Heart left ventricle (tissue), 16 donors: Measurements from ENCODE around the gene GCC1. TPM values are rescaled to one million over a fixed set of nuclear protein-coding genes. Genes with fewer than 3 reads are reported as not detected.

Experiments
- ATAC-seq, 4 donors: fragments of 200-7000 bp; cut with Tn5 transposase; one replicate each; pipeline ENCODE4 v1.9.1; 2020 to 2022; ENCODE audit warnings: moderate library complexity in 4 of 4, mild to moderate bottlenecking in 3 of 4, moderate number of reproducible peaks in 1 of 4
- DNase-seq, 5 donors: peaks; one replicate each; pipeline ENCODE4 v3.0.0-alpha.2; 2020
- H3K27ac ChIP-seq, 12 donors: fragments of 200-600 bp; sonication (generic) in 4 of 12; one replicate each; pipeline versions ENCODE4 v1.5.0 to v1.8.0; 2016 to 2022; ENCODE audit warnings: mild to moderate bottlenecking in 2 of 12
- H3K27me3 ChIP-seq, 9 donors: fragments of 200-600 bp; sonication (generic) in 2 of 9; one replicate each; pipeline versions ENCODE4 v1.5.1 to v1.8.0; 2016 to 2022; ENCODE audit warnings: mild to moderate bottlenecking in 3 of 9
- H3K36me3 ChIP-seq, 9 donors: fragments of 200-600 bp; sonication (generic) in 2 of 9; one replicate each; pipeline versions ENCODE4 v1.5.0 to v1.8.0; 2018 to 2022; ENCODE audit warnings: mild to moderate bottlenecking in 2 of 9
- H3K4me1 ChIP-seq, 12 donors: fragments of 200-600 bp; sonication (generic) in 4 of 12; one replicate each; pipeline versions ENCODE4 v1.5.0 to v1.8.0; 2016 to 2022; ENCODE audit warnings: mild to moderate bottlenecking in 3 of 12
- H3K4me3 ChIP-seq, 12 donors: fragments of 200-600 bp; sonication (generic) in 4 of 12; one replicate each; pipeline versions ENCODE4 v1.5.0 to v1.8.0; 2017 to 2022; ENCODE audit warnings: mild to moderate bottlenecking in 9 of 12, moderate library complexity in 4 of 12
- H3K9me3 ChIP-seq, 12 donors: fragments of 200-600 bp; sonication (generic) in 4 of 12; one replicate each; pipeline versions ENCODE4 v1.5.0 to v1.8.0; 2016 to 2022; ENCODE audit warnings: mild to moderate bottlenecking in 1 of 12
- POLR2A ChIP-seq, 2 donors: fragments of 450-650 bp; IDR thresholded peaks; one replicate each; pipeline ENCODE4 v1.6.1; 2017; ENCODE audit warnings: antibody characterized with exemption in 2 of 2, mild to moderate bottlenecking in 2 of 2, moderate library complexity in 2 of 2
- WGBS, 4 donors: extraction: QIAGEN DNeasy Blood & Tissue Kit in 2 of 4; methylation state at CpG; one replicate each; pipeline versions ENCODE4 v1.1.5 to v1.1.7; 2013 to 2018; 5-methylcytosine and 5-hydroxymethylcytosine counted together
- intact Hi-C, 10 donors: fragments of 100-400 bp; cut with DNase I; formaldehyde crosslinking; loops; one replicate each; pipeline versions ENCODE4 v1.11.1 to v1.14.2; 2022
- polyA plus RNA-seq, 2 donors: library from polyadenylated mRNA; stranded (reverse); fragments of 200-250 nt; gene quantifications; one replicate each; pipeline ENCODE4 v1.2.3, GENCODE V29; 2013
- total RNA-seq, 9 donors: library from RNA; depleted of rRNA in 2 of 9; stranded (reverse); fragments of >200 nt in 2 of 9; fragmentation: NEBNext Ultra II Directional in 3 of 9; extraction: Animal tissue kit (Norgen Biotek cat#: 25700) in 3 of 9; gene quantifications; one replicate each; pipeline versions ENCODE4 v1.1.0 to v1.2.4, GENCODE V29; 2016 to 2023
- TF ChIP-seq, protein P1 (sequence below), 12 donors: fragments of 200-600 bp; sonication (generic) in 4 of 12; IDR thresholded peaks; one replicate each; pipeline versions ENCODE4 v1.5.0 to v1.8.0; 2018 to 2022; ENCODE audit warnings: antibody characterized with exemption in 12 of 12, mild to moderate bottlenecking in 5 of 12
- donor health status: ischemic (EF 13 %, LVEDD 7.1; RV severe dilation, severe dysfunction).
- donor health status: healthy with polysubstance abuse.
- donor health status: DM: no; HTN: yes; CAD: no.
- donor health status: DM: no; HTN: no; CAD: no.
- donor health status: ischemic (EF 25% LVEDD 6.9; RV normal size, moderate dysfunction).
- donor health status: ischemic (EF 25% LVEDD 5.7; RV mildly dilated, moderate dysfunction).
- donor health status: healthy.
- donor health status: DM: yes; HTN: yes; CAD: no.
- donor health status: ischemic (EF 35%, LVEDD 5.7; RV mildly dilated, moderate dysfunction).
- donor health status: nonischemic (EF 11% LVEDD 7.7; RV severe dilation, severe dysfunction).
- donor health status: DM: yes; HTN: yes; CAD: no.
- donor health status: PGD.
- donor health status: ischemic (EF 29% LVEDD 5.4; RV normal size, mild dysfunction).
- donor health status: nonischemic (EF 23%, LVEDD 6.1; RV moderate dilation, normal function).

The GCC1 gene
- total and polyA plus RNA-seq, 11 donors: 2.2 to 12.8 (median 8.0) TPM

GRCh38 chr7:127618775-127619174 is 33.4 kb upstream of the GCC1 start:
- no peaks in the 10 kb centered on the region for H3K36me3 ChIP-seq
- peaks cover 0 to 3% (median 0%) of the 10 kb centered on the region in 12 donors for H3K4me1 ChIP-seq
- no peaks in the 10 kb centered on the region for H3K9me3 ChIP-seq
- H3K27ac ChIP-seq: no peak overlapping the region
- no peak for TF ChIP-seq POLR2A (IDR thresholded peaks at IDR 0.05)
- TF ChIP-seq, protein P1, sequence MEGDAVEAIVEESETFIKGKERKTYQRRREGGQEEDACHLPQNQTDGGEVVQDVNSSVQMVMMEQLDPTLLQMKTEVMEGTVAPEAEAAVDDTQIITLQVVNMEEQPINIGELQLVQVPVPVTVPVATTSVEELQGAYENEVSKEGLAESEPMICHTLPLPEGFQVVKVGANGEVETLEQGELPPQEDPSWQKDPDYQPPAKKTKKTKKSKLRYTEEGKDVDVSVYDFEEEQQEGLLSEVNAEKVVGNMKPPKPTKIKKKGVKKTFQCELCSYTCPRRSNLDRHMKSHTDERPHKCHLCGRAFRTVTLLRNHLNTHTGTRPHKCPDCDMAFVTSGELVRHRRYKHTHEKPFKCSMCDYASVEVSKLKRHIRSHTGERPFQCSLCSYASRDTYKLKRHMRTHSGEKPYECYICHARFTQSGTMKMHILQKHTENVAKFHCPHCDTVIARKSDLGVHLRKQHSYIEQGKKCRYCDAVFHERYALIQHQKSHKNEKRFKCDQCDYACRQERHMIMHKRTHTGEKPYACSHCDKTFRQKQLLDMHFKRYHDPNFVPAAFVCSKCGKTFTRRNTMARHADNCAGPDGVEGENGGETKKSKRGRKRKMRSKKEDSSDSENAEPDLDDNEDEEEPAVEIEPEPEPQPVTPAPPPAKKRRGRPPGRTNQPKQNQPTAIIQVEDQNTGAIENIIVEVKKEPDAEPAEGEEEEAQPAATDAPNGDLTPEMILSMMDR (IDR thresholded peaks at IDR 0.05): no peak
- DNase-seq (no peak), ATAC-seq (no peak)
- intact Hi-C loops: no loop called here
- no peak overlapping the region for H3K4me3 ChIP-seq
- H3K27me3 ChIP-seq: peaks cover 0 to 76% (median 32%) of the 10 kb centered on the region in 9 donors
- WGBS, 4 donors: 46 to 78% (median 59%) methylated on average over 1 of the region's 1 CpG

DNA sequence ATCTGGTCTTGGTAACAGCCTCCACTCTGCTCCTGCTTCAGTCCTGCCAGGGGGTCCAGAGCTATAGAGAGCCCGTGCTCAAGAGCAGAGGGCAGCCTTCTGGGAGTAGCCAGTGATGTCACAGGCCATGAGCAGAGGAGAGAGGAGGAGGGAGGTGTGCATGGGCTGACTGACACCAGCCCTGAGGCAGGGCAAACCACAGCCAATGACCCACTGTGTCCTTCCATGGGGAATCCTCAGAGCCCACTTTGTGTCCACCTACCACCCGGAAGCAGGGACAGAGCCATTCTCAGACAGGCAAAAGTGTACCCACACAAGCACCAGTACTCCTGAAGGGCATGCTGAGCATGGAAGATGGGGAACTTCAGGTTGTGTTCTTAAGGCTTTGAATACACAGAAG is 32.6 kb upstream of the GCC1 start, which contains the start of gene PAX4:
Gene PAX4 (minus strand): TSS at position 101 of the 400 bp plus-strand sequence. CDS start 2,214 bp downstream, outside the sequence.
- peaks cover 0 to 3% (median 0%) of the 10 kb centered on the region in 12 donors for H3K4me1 ChIP-seq
- ATAC-seq (no peak), DNase-seq (no peak)
- H3K27me3 ChIP-seq: peaks cover 0 to 75% (median 32%) of the 10 kb centered on the region in 9 donors
- H3K4me3 ChIP-seq: no peak within 1 kb of the TSS
- H3K27ac ChIP-seq: no peak within 1 kb of the TSS
- TF ChIP-seq, protein P1 (IDR thresholded peaks at IDR 0.05): no peak
- no peak for TF ChIP-seq POLR2A (IDR thresholded peaks at IDR 0.05)
- no peaks in the 10 kb centered on the region for H3K9me3 ChIP-seq
- WGBS, 4 donors: 50 to 100% (median 52%) methylated on average over 1 to 2 of the region's 2 CpGs
- no peaks in the 10 kb centered on the region for H3K36me3 ChIP-seq
- intact Hi-C loops: no loop called here

DNA sequence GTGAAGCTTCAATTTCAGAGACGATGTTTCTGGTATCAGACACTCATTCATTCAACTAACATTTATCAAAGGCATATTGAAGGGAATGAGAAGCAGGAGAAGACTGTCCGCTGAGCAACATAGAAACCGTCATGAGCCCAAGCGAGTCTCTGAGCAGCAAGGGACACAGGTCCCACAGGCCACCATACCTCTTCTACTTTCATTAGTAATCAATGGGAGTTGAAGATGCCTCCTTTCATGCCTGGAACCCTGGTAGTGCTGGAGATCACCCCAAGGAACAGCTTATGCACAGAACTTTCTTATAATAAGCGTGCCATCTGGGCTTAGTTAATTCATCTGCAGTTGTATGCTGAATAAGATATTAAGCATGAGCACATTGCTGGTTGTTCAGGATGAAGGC is 31.3 kb upstream of the GCC1 start:
- Histone ChIP-seq H3K27ac (no peak overlapping the region), H3K4me1 (peaks cover 0 to 3% (median 0%) of the 10 kb centered on the region in 12 donors), H3K4me3 (no peak overlapping the region), H3K27me3 (peaks cover 0 to 67% (median 32%) of the 10 kb centered on the region in 9 donors), H3K36me3 (no peaks in the 10 kb centered on the region), H3K9me3 (no peaks in the 10 kb centered on the region)
- 88 to 93% (median 89%) methylated on average over 5 of the region's 5 CpGs for WGBS, 4 donors
- intact Hi-C loops: no loop called here
- TF ChIP-seq POLR2A (IDR thresholded peaks at IDR 0.05): no peak
- TF ChIP-seq, protein P1 (IDR thresholded peaks at IDR 0.05): no peak
- no peak for ATAC-seq
- no peak for DNase-seq

DNA sequence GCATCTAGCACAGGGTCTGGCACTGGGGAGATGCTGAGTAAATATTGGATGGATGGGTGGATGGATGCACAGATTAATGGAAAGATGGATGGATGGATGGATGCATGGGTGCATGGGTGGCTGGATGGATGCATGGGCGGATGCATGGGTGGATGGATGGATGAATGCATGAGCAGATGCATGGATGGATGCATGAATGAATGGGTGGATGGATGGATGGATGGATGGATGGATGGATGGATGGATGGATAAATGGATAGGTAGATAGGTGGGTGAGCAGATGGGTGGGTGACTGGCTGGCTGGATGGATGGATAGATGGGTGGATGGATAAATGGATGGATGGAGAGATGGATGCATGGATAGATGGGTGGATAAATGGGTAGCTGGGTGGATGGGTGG is 26.9 kb upstream of the GCC1 start:
- Histone ChIP-seq H3K27me3 (peaks cover 0 to 34% (median 13%) of the 10 kb centered on the region in 9 donors), H3K27ac (no peak overlapping the region), H3K36me3 (no peaks in the 10 kb centered on the region), H3K9me3 (peaks cover 0 to 18% (median 3%) of the 10 kb centered on the region in 12 donors), H3K4me3 (no peak overlapping the region), H3K4me1 (no peaks in the 10 kb centered on the region)
- DNase-seq (no peak), ATAC-seq (no peak)
- TF ChIP-seq, protein P1 (IDR thresholded peaks at IDR 0.05): no peak
- TF ChIP-seq POLR2A (IDR thresholded peaks at IDR 0.05): no peak
- 78 to 84% (median 82%) methylated on average over 1 of the region's 1 CpG for WGBS, 4 donors
- intact Hi-C loops: no loop called here
